ENCODE measurements around the gene VAV3. TPM values are rescaled to one million over a fixed set of nuclear protein-coding genes. Genes with fewer than 3 reads are reported as not detected.

Gene VAV3
- total RNA-seq, 1 donor from 2014 or later, result 11.3 TPM

DNA sequence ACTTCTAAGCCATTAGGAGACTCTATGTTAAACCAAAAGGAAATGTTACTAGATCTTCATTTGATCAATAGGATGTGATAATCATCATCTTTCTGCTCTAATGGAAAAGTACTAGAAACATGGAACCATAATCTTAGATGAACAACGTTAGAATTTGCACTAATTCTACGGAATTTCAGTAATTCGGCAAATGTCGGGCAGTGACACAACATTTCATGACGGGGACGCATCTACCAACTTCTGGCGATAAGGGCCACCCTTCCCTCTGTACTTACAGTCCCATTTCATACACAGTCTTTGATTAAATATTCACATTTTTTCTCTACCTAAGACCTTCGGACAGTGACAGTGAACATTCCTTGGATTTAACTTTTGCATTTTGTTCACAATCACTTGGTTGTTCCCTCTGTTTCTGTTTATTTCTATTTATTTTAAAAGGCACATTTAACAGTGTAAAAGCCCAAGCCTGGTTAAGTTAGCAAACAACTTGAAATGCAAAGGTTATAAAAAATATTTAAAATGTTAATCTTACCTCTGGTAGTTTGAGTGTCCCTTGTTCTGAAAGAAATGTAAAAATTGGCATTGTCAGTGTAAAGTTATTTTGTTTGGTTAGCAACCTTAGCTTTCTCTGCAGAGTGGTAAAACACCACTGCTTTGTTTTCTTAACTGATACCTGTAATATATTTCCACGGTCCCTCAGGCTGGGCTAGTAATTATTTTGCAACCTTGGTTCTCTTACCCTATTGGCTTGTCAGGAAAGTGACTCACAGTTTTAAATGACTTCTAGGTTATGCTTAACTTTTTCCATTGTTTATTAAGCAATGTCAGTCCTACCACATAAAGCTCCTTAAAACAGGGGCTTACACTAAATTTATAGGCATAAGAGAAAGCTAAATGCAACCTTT, 276.9 kb downstream of the VAV3 start:
- no peak for ATAC-seq
- intact Hi-C loops (cut with DNase I), result no loop called here
- no peak for DNase-seq

DNA sequence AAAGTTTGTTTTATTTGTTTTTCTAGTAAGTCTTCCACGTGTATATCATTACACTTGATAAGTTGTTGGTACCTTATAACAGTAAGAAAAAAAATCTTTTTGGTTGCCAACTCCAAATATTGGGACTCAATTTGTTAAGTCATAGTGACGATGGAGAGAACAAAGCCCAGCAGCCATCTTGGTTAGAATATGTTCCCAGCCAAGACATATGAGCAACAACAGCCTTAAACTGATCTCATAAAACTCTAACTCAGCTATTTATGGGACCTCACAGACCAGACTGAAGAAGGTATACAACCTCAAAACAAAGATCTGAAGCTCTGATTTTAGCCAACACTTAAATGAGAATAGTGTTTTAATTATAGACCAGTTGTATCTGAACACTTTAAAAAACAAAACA, 281.3 kb downstream of the VAV3 start:
- no peaks in the 10 kb centered on the region for H3K27me3 ChIP-seq (ENCODE audit: low read depth)
- ATAC-seq, result no peak
- DNase-seq, result no peak
- H3K9me3 ChIP-seq, result no peaks in the 10 kb centered on the region
- no peaks in the 10 kb centered on the region for H3K36me3 ChIP-seq
- TF ChIP-seq, protein P1, sequence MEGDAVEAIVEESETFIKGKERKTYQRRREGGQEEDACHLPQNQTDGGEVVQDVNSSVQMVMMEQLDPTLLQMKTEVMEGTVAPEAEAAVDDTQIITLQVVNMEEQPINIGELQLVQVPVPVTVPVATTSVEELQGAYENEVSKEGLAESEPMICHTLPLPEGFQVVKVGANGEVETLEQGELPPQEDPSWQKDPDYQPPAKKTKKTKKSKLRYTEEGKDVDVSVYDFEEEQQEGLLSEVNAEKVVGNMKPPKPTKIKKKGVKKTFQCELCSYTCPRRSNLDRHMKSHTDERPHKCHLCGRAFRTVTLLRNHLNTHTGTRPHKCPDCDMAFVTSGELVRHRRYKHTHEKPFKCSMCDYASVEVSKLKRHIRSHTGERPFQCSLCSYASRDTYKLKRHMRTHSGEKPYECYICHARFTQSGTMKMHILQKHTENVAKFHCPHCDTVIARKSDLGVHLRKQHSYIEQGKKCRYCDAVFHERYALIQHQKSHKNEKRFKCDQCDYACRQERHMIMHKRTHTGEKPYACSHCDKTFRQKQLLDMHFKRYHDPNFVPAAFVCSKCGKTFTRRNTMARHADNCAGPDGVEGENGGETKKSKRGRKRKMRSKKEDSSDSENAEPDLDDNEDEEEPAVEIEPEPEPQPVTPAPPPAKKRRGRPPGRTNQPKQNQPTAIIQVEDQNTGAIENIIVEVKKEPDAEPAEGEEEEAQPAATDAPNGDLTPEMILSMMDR (IDR thresholded peaks at IDR 0.05), result no peak
- no peak overlapping the region for H3K27ac ChIP-seq
- no peak overlapping the region for H3K4me3 ChIP-seq
- no peaks in the 10 kb centered on the region for H3K4me1 ChIP-seq
- intact Hi-C loops (cut with DNase I), result no loop called here

More for the DNA sequence above, 276.9 kb downstream of the VAV3 start:
- H3K4me3 ChIP-seq, result no peak overlapping the region
- H3K4me1 ChIP-seq, result no peaks in the 10 kb centered on the region
- no peaks in the 10 kb centered on the region for H3K36me3 ChIP-seq
- H3K9me3 ChIP-seq, result no peaks in the 10 kb centered on the region
- no peak overlapping the region for H3K27ac ChIP-seq
- TF ChIP-seq, protein P1 (IDR thresholded peaks at IDR 0.05), result no peak
- no peaks in the 10 kb centered on the region for H3K27me3 ChIP-seq (ENCODE audit: low read depth)

DNA sequence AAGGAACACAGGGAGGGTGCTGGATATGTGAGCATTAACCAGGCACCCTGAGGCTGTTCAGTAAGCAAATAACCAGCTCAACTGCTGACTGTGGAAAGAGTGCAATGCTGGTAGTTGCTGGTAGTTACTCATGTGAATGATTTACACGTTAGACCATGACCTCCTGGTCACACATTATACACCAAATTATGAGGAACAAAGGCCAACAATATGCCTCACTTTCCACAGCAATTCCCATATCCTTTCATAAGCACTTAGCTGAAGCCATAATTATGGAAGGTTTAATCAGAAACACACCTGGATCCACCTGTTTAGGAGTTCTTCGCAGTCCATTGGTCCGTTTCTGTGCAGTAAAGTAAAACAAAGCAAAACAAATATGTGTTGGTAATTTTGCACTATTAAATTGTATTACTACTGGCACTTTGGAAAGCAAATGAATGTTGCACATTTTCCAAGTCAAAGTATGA, 281.8 kb downstream of the VAV3 start:
- Histone ChIP-seq H3K9me3 (no peaks in the 10 kb centered on the region), H3K27ac (no peak overlapping the region), H3K36me3 (no peaks in the 10 kb centered on the region), H3K4me1 (no peaks in the 10 kb centered on the region), H3K4me3 (no peak overlapping the region), H3K27me3 (ENCODE audit: low read depth) (no peaks in the 10 kb centered on the region)
- TF ChIP-seq, protein P1 (IDR thresholded peaks at IDR 0.05), result no peak
- intact Hi-C loops (cut with DNase I), result no loop called here
- ATAC-seq (no peak), DNase-seq (no peak)

DNA sequence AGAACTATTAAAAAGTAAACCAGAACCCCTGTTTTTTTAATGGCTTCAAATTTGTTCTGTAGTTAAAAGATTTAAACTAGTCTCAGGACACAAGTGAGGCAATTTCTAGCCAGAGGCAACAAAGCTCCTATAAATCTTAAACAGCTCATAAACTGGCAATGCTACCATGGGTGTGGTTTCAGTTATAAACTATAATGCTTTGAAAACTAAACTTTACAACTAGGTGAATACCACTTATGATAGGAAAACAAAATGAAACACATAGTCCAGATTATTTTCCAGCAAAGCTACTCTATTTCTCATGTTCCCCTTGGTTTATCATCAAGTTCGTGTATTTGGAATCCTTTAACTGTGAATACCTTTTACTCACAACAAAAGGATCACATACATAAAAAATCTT, 282.5 kb downstream of the VAV3 start:
- no peak overlapping the region for H3K4me3 ChIP-seq

DNA sequence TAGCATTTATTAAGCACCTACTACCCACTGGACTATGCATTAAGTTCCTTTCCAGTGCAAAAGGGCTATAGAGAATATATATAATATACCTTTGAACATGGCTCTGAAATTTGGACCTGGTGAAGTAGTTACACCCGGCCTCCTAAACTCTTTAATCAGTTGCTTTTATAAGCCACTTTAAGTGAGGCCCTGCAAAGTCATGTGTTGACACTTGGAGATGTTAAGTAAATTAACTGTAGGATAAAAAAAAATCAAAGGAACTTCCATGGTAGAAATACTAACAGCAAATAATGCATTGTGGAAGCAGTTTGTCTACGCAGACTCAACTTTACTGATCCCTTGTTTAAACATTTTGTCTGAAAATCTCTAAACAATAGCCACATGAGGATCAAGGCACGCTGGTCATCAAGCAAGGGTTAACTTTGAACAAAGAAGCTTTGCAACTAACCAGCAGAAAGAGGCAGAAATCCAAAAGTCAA, 283.9 kb downstream of the VAV3 start:
- TF ChIP-seq, protein P1 (IDR thresholded peaks at IDR 0.05), result no peak
- no peaks in the 10 kb centered on the region for H3K4me1 ChIP-seq
- no peaks in the 10 kb centered on the region for H3K27me3 ChIP-seq (ENCODE audit: low read depth)
- DNase-seq (no peak), ATAC-seq (no peak)
- H3K27ac ChIP-seq, result no peak overlapping the region
- no peaks in the 10 kb centered on the region for H3K36me3 ChIP-seq
- no peaks in the 10 kb centered on the region for H3K9me3 ChIP-seq
- no peak overlapping the region for H3K4me3 ChIP-seq
- intact Hi-C loops (cut with DNase I), result no loop called here

More for the DNA sequence above, 282.5 kb downstream of the VAV3 start:
- H3K27ac ChIP-seq, result no peak overlapping the region
- TF ChIP-seq, protein P1 (IDR thresholded peaks at IDR 0.05), result no peak
- no peaks in the 10 kb centered on the region for H3K36me3 ChIP-seq
- no peak for DNase-seq
- no peaks in the 10 kb centered on the region for H3K4me1 ChIP-seq
- H3K27me3 ChIP-seq (ENCODE audit: low read depth), result no peaks in the 10 kb centered on the region
- ATAC-seq, result no peak
- H3K9me3 ChIP-seq, result no peaks in the 10 kb centered on the region
- intact Hi-C loops (cut with DNase I), result no loop called here
